Left ventricle myocardium inferior (tissue), 1 donor: Measurements from ENCODE around the gene SH2D6. TPM values are rescaled to one million over a fixed set of nuclear protein-coding genes. Genes with fewer than 3 reads are reported as not detected.
A peak's percentile ranks its signal among the peaks of the same experiment; 100 is the strongest.
"Not testable (repeated sequence)": the region's sequence is repeated elsewhere in the genome, so short reads cannot be mapped to it uniquely, and the experiment has no call there.

ENCODE experiments used
- DNase-seq: peaks from one replicate; pipeline ENCODE4 v3.0.0-alpha.2; 2020
- H3K27ac ChIP-seq: fragments of 200-600 bp; replicated peaks from 2 replicates; pipeline ENCODE4 v1.8.0; 2021
- H3K27me3 ChIP-seq: fragments of 200-600 bp; 2 replicates; pipeline ENCODE4 v1.8.0; 2021; ENCODE audit warnings: low read depth
- H3K36me3 ChIP-seq: fragments of 200-600 bp; 2 replicates; pipeline ENCODE4 v1.8.0; 2021
- H3K4me1 ChIP-seq: fragments of 200-600 bp; 2 replicates; pipeline ENCODE4 v1.8.0; 2021
- H3K4me3 ChIP-seq: fragments of 200-600 bp; 2 replicates; pipeline ENCODE4 v1.8.0; 2021; ENCODE audit warnings: mild to moderate bottlenecking, moderate library complexity
- H3K9me3 ChIP-seq: fragments of 200-600 bp; replicated peaks from 2 replicates; pipeline ENCODE4 v1.8.0; 2021
- CTCF ChIP-seq: fragments of 200-600 bp; IDR thresholded peaks from 2 replicates; pipeline ENCODE4 v1.8.0; 2021; ENCODE audit warnings: antibody characterized with exemption, mild to moderate bottlenecking, borderline replicate concordance
- intact Hi-C: fragments of 100-400 bp; cut with micrococcal nuclease; formaldehyde crosslinking; loops from one replicate; pipeline ENCODE4 v1.11.0; 2022
- total RNA-seq: library from RNA; stranded (reverse); fragmentation: NEBNext Ultra II Directional; extraction: Animal tissue kit (Norgen Biotek cat#: 25700); gene quantifications from one replicate; pipeline ENCODE4 v1.2.1, GENCODE V29; 2021
- donor health status: DM: no; HTN: yes; CAD: no; lungs with severe emphysema.

The SH2D6 gene
- total RNA-seq, 1 donor from 2014 or later, result not detected

GRCh38 chr2:85436836-85437487 is 18.4 kb downstream of the SH2D6 start:
- Histone ChIP-seq H3K4me3 (peak overlapping the region; percentile 67), H3K27me3 (no peaks in the 10 kb centered on the region), H3K9me3 (no peaks in the 10 kb centered on the region), H3K36me3 (no peaks in the 10 kb centered on the region), H3K4me1 (peaks cover 63% of the 10 kb centered on the region), H3K27ac (peak overlapping the region; percentile 96)
- TF ChIP-seq CTCF, result no peak
- no peak for DNase-seq
- intact Hi-C loops, result no loop called here

GRCh38 chr2:85437488-85438200 is 19.1 kb downstream of the SH2D6 start:
- TF ChIP-seq CTCF, result no peak
- Histone ChIP-seq H3K4me3 (peak overlapping the region; percentile 67), H3K27me3 (no peaks in the 10 kb centered on the region), H3K4me1 (peaks cover 63% of the 10 kb centered on the region), H3K36me3 (no peaks in the 10 kb centered on the region), H3K27ac (peak overlapping the region; percentile 96), H3K9me3 (no peaks in the 10 kb centered on the region)
- DNase-seq, result peak; percentile 93
- intact Hi-C loops, result no loop called here

- intact Hi-C loops, result no loop called here
- Histone ChIP-seq H3K27ac (peak overlapping the region; percentile 96), H3K4me3 (peak overlapping the region; percentile 67), H3K27me3 (no peaks in the 10 kb centered on the region), H3K36me3 (no peaks in the 10 kb centered on the region), H3K9me3 (no peaks in the 10 kb centered on the region), H3K4me1 (peaks cover 58% of the 10 kb centered on the region)
- no peak for TF ChIP-seq CTCF
- DNase-seq, result peak; percentile 48
Observed at GRCh38 chr2:85438201-85439024, 19.9 kb downstream of the SH2D6 start.

DNA sequence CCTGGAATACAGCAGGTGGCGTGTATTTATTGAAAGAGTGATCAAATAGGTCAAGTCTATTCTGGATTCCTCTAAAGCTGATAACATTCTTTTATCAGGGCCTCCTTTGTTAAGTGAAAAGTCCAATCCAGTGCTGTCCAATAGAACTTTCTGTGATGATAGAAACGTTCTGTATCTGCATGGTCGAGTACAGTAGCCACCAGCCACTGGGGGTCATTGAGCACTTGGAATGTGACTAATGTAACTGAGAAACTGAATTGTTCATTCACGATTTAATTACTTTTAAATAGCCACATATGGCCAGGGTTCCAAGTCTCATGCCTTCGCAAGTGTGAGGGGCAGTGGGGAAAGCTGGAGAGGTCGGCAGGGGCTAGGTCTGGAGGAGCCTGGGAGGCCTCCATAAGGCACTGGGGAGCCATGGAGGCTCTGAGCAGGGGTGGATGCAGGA is 20.5 kb downstream of the SH2D6 start:
- TF ChIP-seq CTCF, result no peak
- peak overlapping the region; percentile 96 for H3K27ac ChIP-seq
- no peaks in the 10 kb centered on the region for H3K27me3 ChIP-seq
- peaks cover 51% of the 10 kb centered on the region for H3K4me1 ChIP-seq
- intact Hi-C loops, result no loop called here
- no peak overlapping the region for H3K4me3 ChIP-seq
- no peak for DNase-seq
- no peaks in the 10 kb centered on the region for H3K9me3 ChIP-seq
- H3K36me3 ChIP-seq, result no peaks in the 10 kb centered on the region

- H3K9me3 ChIP-seq, H3K27me3 ChIP-seq, H3K27ac ChIP-seq, H3K36me3 ChIP-seq, DNase-seq, H3K4me3 ChIP-seq, intact Hi-C loops: not testable (repeated sequence)
- H3K4me1 ChIP-seq, result peaks cover 46% of the 10 kb centered on the region
Observed at GRCh38 chr2:85439569-85439968, 21.1 kb downstream of the SH2D6 start.
